ENCODE measurements around the gene FTSJ3.

GRCh38 chr17:63841350-63842172 is 14.1 kb upstream of the FTSJ3 start:
- no peak for TF ChIP-seq CTCF (conservative IDR thresholded peaks at IDR 0.05 in 1 of 2, IDR thresholded peaks at IDR 0.05 in 1 of 2; ENCODE audit: low read depth in 1 of 2, low read length in 2 of 2)
- no peak for TF ChIP-seq EZH2 (IDR thresholded peaks at IDR 0.05; ENCODE audit: low read length, missing control alignments)
